Amniotic stem cell (primary cell): ENCODE results near the gene LCN6.
A peak's percentile ranks its signal among the peaks of the same experiment; 100 is the strongest.
"Not testable (repeated sequence)": the region's sequence is repeated elsewhere in the genome, so short reads cannot be mapped to it uniquely, and the experiment has no call there.

Experiments used
- DNase-seq: peaks from one replicate; lab custom pipeline; 2025; lab: John Stamatoyannopoulos, UW

Gene LCN6

GRCh38 chr9:136784249-136784996, 36.1 kb upstream of the LCN6 start:
- no peak for DNase-seq

- DNase-seq: no peak
Measured at GRCh38 chr9:136782452-136782851, 34.1 kb upstream of the LCN6 start.

- DNase-seq: no peak
Measured at GRCh38 chr9:136779808-136780207, 31.5 kb upstream of the LCN6 start.

GRCh38 chr9:136777359-136777758, 29.0 kb upstream of the LCN6 start:
- no peak for DNase-seq

- no peak for DNase-seq
Measured at GRCh38 chr9:136776947-136777346, 28.6 kb upstream of the LCN6 start.

GRCh38 chr9:136775191-136775590, 26.9 kb upstream of the LCN6 start:
- no peak for DNase-seq

GRCh38 chr9:136774416-136775045, 26.2 kb upstream of the LCN6 start:
- no peak for DNase-seq

- DNase-seq: no peak
Measured at GRCh38 chr9:136773386-136774044, 25.2 kb upstream of the LCN6 start.

- no peak for DNase-seq
Measured at GRCh38 chr9:136771907-136772415, 23.6 kb upstream of the LCN6 start.

GRCh38 chr9:136769710-136770191, 21.4 kb upstream of the LCN6 start:
- DNase-seq: no peak

- DNase-seq: not testable (repeated sequence)
Measured at GRCh38 chr9:136766410-136767120, 18.2 kb upstream of the LCN6 start.

GRCh38 chr9:136765745-136766409, 17.6 kb upstream of the LCN6 start:
- DNase-seq: not testable (repeated sequence)

GRCh38 chr9:136765041-136765440, 16.7 kb upstream of the LCN6 start:
- no peak for DNase-seq

- DNase-seq: no peak
Measured at GRCh38 chr9:136764301-136764891, 16.1 kb upstream of the LCN6 start, which contains the start of gene LCN15. LCN15 (minus strand) TSS chr9:136764518; CDS start chr9:136764488, 30 bp downstream.

- no peak for DNase-seq
Measured at GRCh38 chr9:136763649-136764035, 15.3 kb upstream of the LCN6 start.

- no peak for DNase-seq
Measured at GRCh38 chr9:136762915-136763648, 14.8 kb upstream of the LCN6 start.

GRCh38 chr9:136762221-136762691, 13.9 kb upstream of the LCN6 start:
- DNase-seq: no peak

GRCh38 chr9:136761545-136761981, 13.2 kb upstream of the LCN6 start:
- DNase-seq: no peak

GRCh38 chr9:136760834-136761544, 12.7 kb upstream of the LCN6 start:
- peak; percentile 36 for DNase-seq
